Hematopoietic multipotent progenitor cell treated with erythropoietin and hydrocortisone succinate and interleukin-3 and kit ligand, for 8 days (in vitro differentiated cells): ENCODE measurements around the gene SYT1.
"Not testable (repeated sequence)": the region's sequence is repeated elsewhere in the genome, so short reads cannot be mapped to it uniquely, and the experiment has no call there.

Source experiments
- DNase-seq: peaks from one replicate; pipeline ENCODE4 v3.0.0-alpha.2; 2015

Gene SYT1

GRCh38 chr12:78977304-78977867 is 112.8 kb downstream of the SYT1 start:
- no peak for DNase-seq

- no peak for DNase-seq
Measured at GRCh38 chr12:78994168-78994791, 129.7 kb downstream of the SYT1 start.

GRCh38 chr12:79000501-79000900 is 135.9 kb downstream of the SYT1 start:
- DNase-seq, result no peak

GRCh38 chr12:79001404-79001803 is 136.8 kb downstream of the SYT1 start:
- DNase-seq, result no peak

- no peak for DNase-seq
Measured at GRCh38 chr12:79006306-79006705, 141.7 kb downstream of the SYT1 start.

- DNase-seq, result no peak
Measured at GRCh38 chr12:79008591-79008990, 144.0 kb downstream of the SYT1 start.

GRCh38 chr12:79012636-79013035 is 148.1 kb downstream of the SYT1 start:
- DNase-seq, result no peak

- DNase-seq, result no peak
Measured at GRCh38 chr12:79016181-79016580, 151.6 kb downstream of the SYT1 start.

- no peak for DNase-seq
Measured at GRCh38 chr12:79019672-79020071, 155.1 kb downstream of the SYT1 start.

GRCh38 chr12:79020106-79020505 is 155.5 kb downstream of the SYT1 start:
- no peak for DNase-seq

GRCh38 chr12:79021021-79021420 is 156.4 kb downstream of the SYT1 start:
- no peak for DNase-seq

GRCh38 chr12:79023261-79023660 is 158.7 kb downstream of the SYT1 start:
- no peak for DNase-seq

GRCh38 chr12:79023784-79024183 is 159.2 kb downstream of the SYT1 start:
- no peak for DNase-seq

- no peak for DNase-seq
Measured at GRCh38 chr12:79033788-79034187, 169.2 kb downstream of the SYT1 start.

GRCh38 chr12:79044748-79045147 is 180.2 kb downstream of the SYT1 start:
- not testable (repeated sequence) for DNase-seq

GRCh38 chr12:79045149-79045703 is 180.7 kb downstream of the SYT1 start:
- not testable (repeated sequence) for DNase-seq

GRCh38 chr12:79046021-79046420 is 181.4 kb downstream of the SYT1 start:
- DNase-seq, result no peak

GRCh38 chr12:79048962-79049361 is 184.4 kb downstream of the SYT1 start:
- DNase-seq, result no peak

- DNase-seq, result no peak
Measured at GRCh38 chr12:79053394-79053793, 188.8 kb downstream of the SYT1 start.

GRCh38 chr12:79055926-79056674 is 191.5 kb downstream of the SYT1 start:
- no peak for DNase-seq

GRCh38 chr12:79056775-79057174 is 192.2 kb downstream of the SYT1 start:
- DNase-seq, result no peak

- no peak for DNase-seq
Measured at GRCh38 chr12:79057540-79057939, 193.0 kb downstream of the SYT1 start.

- DNase-seq, result no peak
Measured at GRCh38 chr12:79058342-79058741, 193.8 kb downstream of the SYT1 start.

GRCh38 chr12:79059557-79059956 is 195.0 kb downstream of the SYT1 start:
- no peak for DNase-seq
